ENCODE results near the gene PROM1.

Gene PROM1

GRCh38 chr4:16016536-16016935 is 67.3 kb downstream of the PROM1 start:
- DNase-seq (ENCODE audit: extremely low spot score) = no peak
- POLR2A ChIA-PET = no interaction called here
- CTCF ChIA-PET = interaction anchor here (0.7 kb wide), 1 partner anchor 15 kb away, joined by 4 read pairs; no protein-coding TSS in a partner anchor
- TF ChIP-seq ZNF384 (IDR thresholded peaks at IDR 0.05) (no peak), CTBP1 (IDR thresholded peaks at IDR 0.05; ENCODE audit: borderline replicate concordance) (no peak), FOXK2 (IDR thresholded peaks at IDR 0.05) (no peak), HDGF (IDR thresholded peaks at IDR 0.05; ENCODE audit: borderline replicate concordance) (no peak), TARDBP (IDR thresholded peaks at IDR 0.05) (no peak), NFRKB (IDR thresholded peaks at IDR 0.05) (no peak), PKNOX1 (IDR thresholded peaks at IDR 0.05) (no peak), ARNT (IDR thresholded peaks at IDR 0.05) (no peak), FOXM1 (IDR thresholded peaks at IDR 0.05; ENCODE audit: borderline replicate concordance) (no peak), ELF4 (IDR thresholded peaks at IDR 0.05) (no peak), BHLHE40 (IDR thresholded peaks at IDR 0.05; ENCODE audit: borderline replicate concordance) (no peak), SP1 (IDR thresholded peaks at IDR 0.05) (no peak), LEF1 (IDR thresholded peaks at IDR 0.05; ENCODE audit: borderline replicate concordance) (no peak), FOXA1 (IDR thresholded peaks at IDR 0.05) (no peak), SUZ12 (IDR thresholded peaks at IDR 0.05) (no peak), L3MBTL2 (conservative IDR thresholded peaks at IDR 0.05) (no peak)

- ChIA-PET POLR2A (no interaction called here), CTCF (no interaction called here)
- DNase-seq (ENCODE audit: extremely low spot score) = no peak
- no peak for TF ChIP-seq PKNOX1 (IDR thresholded peaks at IDR 0.05)
- no peak for TF ChIP-seq FOXA1 (IDR thresholded peaks at IDR 0.05)
- no peak for TF ChIP-seq SUZ12 (IDR thresholded peaks at IDR 0.05)
- TF ChIP-seq ELF4 (IDR thresholded peaks at IDR 0.05) = no peak
- TF ChIP-seq FOXM1 (IDR thresholded peaks at IDR 0.05; ENCODE audit: borderline replicate concordance) = no peak
- no peak for TF ChIP-seq FOXK2 (IDR thresholded peaks at IDR 0.05)
- TF ChIP-seq BHLHE40 (IDR thresholded peaks at IDR 0.05; ENCODE audit: borderline replicate concordance) = no peak
- TF ChIP-seq HDGF (IDR thresholded peaks at IDR 0.05; ENCODE audit: borderline replicate concordance) = no peak
- TF ChIP-seq SP1 (IDR thresholded peaks at IDR 0.05) = no peak
- TF ChIP-seq LEF1 (IDR thresholded peaks at IDR 0.05; ENCODE audit: borderline replicate concordance) = no peak
- TF ChIP-seq TARDBP (IDR thresholded peaks at IDR 0.05) = no peak
- TF ChIP-seq L3MBTL2 (conservative IDR thresholded peaks at IDR 0.05) = no peak
Observed at GRCh38 chr4:16011173-16011572, 72.7 kb downstream of the PROM1 start.

DNA sequence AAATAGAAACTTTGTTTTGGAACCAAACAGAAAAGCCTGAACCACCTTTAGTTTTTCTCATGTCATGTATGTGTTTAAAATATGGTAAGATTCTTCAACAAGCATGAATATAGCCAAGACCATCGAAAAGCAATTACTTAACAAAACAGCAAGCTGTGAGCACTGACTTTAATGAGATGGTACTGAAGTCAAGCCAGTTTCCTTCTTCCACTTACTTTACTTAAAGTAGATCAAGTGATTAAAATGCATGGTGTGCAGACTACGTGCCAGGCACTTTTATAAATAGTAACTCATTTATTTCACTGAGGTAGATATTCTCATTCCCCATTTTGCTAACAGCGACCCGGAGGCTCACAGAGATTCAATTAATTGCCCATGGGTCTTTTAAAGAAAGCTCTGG is 74.7 kb downstream of the PROM1 start:
- ChIA-PET POLR2A (no interaction called here), CTCF (no interaction called here)
- TF ChIP-seq NFRKB (IDR thresholded peaks at IDR 0.05) (no peak), ARNT (IDR thresholded peaks at IDR 0.05) (no peak), SUZ12 (IDR thresholded peaks at IDR 0.05) (no peak), FOXK2 (IDR thresholded peaks at IDR 0.05) (no peak), FOXM1 (IDR thresholded peaks at IDR 0.05; ENCODE audit: borderline replicate concordance) (no peak), L3MBTL2 (conservative IDR thresholded peaks at IDR 0.05) (no peak), CTBP1 (IDR thresholded peaks at IDR 0.05; ENCODE audit: borderline replicate concordance) (no peak), HDGF (IDR thresholded peaks at IDR 0.05; ENCODE audit: borderline replicate concordance) (no peak), FOXA1 (IDR thresholded peaks at IDR 0.05) (no peak), TARDBP (IDR thresholded peaks at IDR 0.05) (no peak), BHLHE40 (IDR thresholded peaks at IDR 0.05; ENCODE audit: borderline replicate concordance) (no peak), PKNOX1 (IDR thresholded peaks at IDR 0.05) (no peak), ZNF384 (IDR thresholded peaks at IDR 0.05) (no peak), ELF4 (IDR thresholded peaks at IDR 0.05) (no peak), LEF1 (IDR thresholded peaks at IDR 0.05; ENCODE audit: borderline replicate concordance) (no peak), SP1 (IDR thresholded peaks at IDR 0.05) (no peak)
- no peak for DNase-seq (ENCODE audit: extremely low spot score)

GRCh38 chr4:16007471-16008095 is 76.2 kb downstream of the PROM1 start:
- ChIA-PET POLR2A (no interaction called here), CTCF (interaction anchor here (0.6 to 1.2 kb wide), 3 partner anchors 185 to 358 kb away, joined by 3 to 4 read pairs (median 3); no protein-coding TSS in a partner anchor)
- no peak for DNase-seq (ENCODE audit: extremely low spot score)
- TF ChIP-seq FOXM1 (IDR thresholded peaks at IDR 0.05; ENCODE audit: borderline replicate concordance) (no peak), CTBP1 (IDR thresholded peaks at IDR 0.05; ENCODE audit: borderline replicate concordance) (no peak), ZNF384 (IDR thresholded peaks at IDR 0.05) (no peak), FOXA1 (IDR thresholded peaks at IDR 0.05) (no peak), TARDBP (IDR thresholded peaks at IDR 0.05) (no peak), BHLHE40 (IDR thresholded peaks at IDR 0.05; ENCODE audit: borderline replicate concordance) (no peak), NFRKB (IDR thresholded peaks at IDR 0.05) (no peak), PKNOX1 (IDR thresholded peaks at IDR 0.05) (no peak), SP1 (IDR thresholded peaks at IDR 0.05) (no peak)

- ChIA-PET POLR2A (no interaction called here), CTCF (interaction anchor here (0.6 to 1.2 kb wide), 2 partner anchors 201 to 357 kb away, joined by 3 to 4 read pairs; no protein-coding TSS in a partner anchor)
- no peak for TF ChIP-seq TARDBP (IDR thresholded peaks at IDR 0.05)
- no peak for TF ChIP-seq FOXK2 (IDR thresholded peaks at IDR 0.05)
- DNase-seq (ENCODE audit: extremely low spot score) = no peak
Observed at GRCh38 chr4:16006771-16007446, 76.9 kb downstream of the PROM1 start.
